ENCODE results near the gene ADAMTSL5.
A peak's percentile ranks its signal among the peaks of the same experiment; 100 is the strongest.
"Not testable (repeated sequence)": the region's sequence is repeated elsewhere in the genome, so short reads cannot be mapped to it uniquely, and the experiment has no call there.

ADAMTSL5 gene

GRCh38 chr19:1511318-1512317, 1.2 kb downstream of the ADAMTSL5 start:
- no peak for DNase-seq

GRCh38 chr19:1510807-1511206, 2.0 kb downstream of the ADAMTSL5 start:
- no peak for DNase-seq

GRCh38 chr19:1510442-1510806, 2.4 kb downstream of the ADAMTSL5 start:
- DNase-seq, result no peak

- DNase-seq, result no peak
These were observed 3.0 kb downstream of the ADAMTSL5 start for GRCh38 chr19:1509602-1510441.

GRCh38 chr19:1508507-1508856, 4.3 kb downstream of the ADAMTSL5 start:
- DNase-seq, result no peak

- peak; percentile 97 for DNase-seq
These were observed 4.9 kb downstream of the ADAMTSL5 start for GRCh38 chr19:1507763-1508506.

GRCh38 chr19:1507192-1507660, 5.6 kb downstream of the ADAMTSL5 start:
- no peak for DNase-seq

- no peak for DNase-seq
These were observed 6.6 kb downstream of the ADAMTSL5 start for GRCh38 chr19:1505991-1506881.

GRCh38 chr19:1505012-1505411, 7.8 kb downstream of the ADAMTSL5 start:
- DNase-seq, result no peak

- no peak for DNase-seq
These were observed 8.7 kb downstream of the ADAMTSL5 start for GRCh38 chr19:1503925-1504773.

GRCh38 chr19:1503089-1503924, 9.5 kb downstream of the ADAMTSL5 start:
- peak; percentile 61 for DNase-seq

- DNase-seq, result no peak
These were observed 10.3 kb downstream of the ADAMTSL5 start for GRCh38 chr19:1502433-1503088.

- no peak for DNase-seq
These were observed 11.6 kb downstream of the ADAMTSL5 start for GRCh38 chr19:1501200-1501595.

GRCh38 chr19:1499231-1499630, 13.6 kb downstream of the ADAMTSL5 start:
- DNase-seq, result not testable (repeated sequence)

GRCh38 chr19:1497578-1498235, 15.1 kb downstream of the ADAMTSL5 start:
- no peak for DNase-seq

GRCh38 chr19:1496714-1497577, 15.9 kb downstream of the ADAMTSL5 start:
- DNase-seq, result no peak

- no peak for DNase-seq
These were observed 16.8 kb downstream of the ADAMTSL5 start for GRCh38 chr19:1495799-1496713.
